Fibroblast of villous mesenchyme (primary cell): ENCODE data around the gene IL17RD. TPM values are rescaled to one million over a fixed set of nuclear protein-coding genes. Genes with fewer than 3 reads are reported as not detected.

Source experiments
- DNase-seq: peaks from one replicate; pipeline ENCODE4 v3.0.0-alpha.2; 2010; ENCODE audit warnings: low read depth
- H3K4me3 ChIP-seq: 2 replicates; pipeline ENCODE4 v1.5.1; 2011; ENCODE audit warnings: low read depth, mild to moderate bottlenecking, low read length
- total RNA-seq: library from RNA; depleted of rRNA; stranded (reverse); fragments of >200 nt; gene quantifications from 2 replicates; pipeline ENCODE4 v1.2.3, GENCODE V29; 2012
- TF ChIP-seq, protein P1 (sequence below): IDR thresholded peaks from 2 replicates; pipeline ENCODE4 v1.5.1; 2012; ENCODE audit warnings: low read depth, mild to moderate bottlenecking, low read length; ENCODE audit not compliant: insufficient read depth

The IL17RD gene
- total RNA-seq, 1 donor = 0.86 TPM

DNA sequence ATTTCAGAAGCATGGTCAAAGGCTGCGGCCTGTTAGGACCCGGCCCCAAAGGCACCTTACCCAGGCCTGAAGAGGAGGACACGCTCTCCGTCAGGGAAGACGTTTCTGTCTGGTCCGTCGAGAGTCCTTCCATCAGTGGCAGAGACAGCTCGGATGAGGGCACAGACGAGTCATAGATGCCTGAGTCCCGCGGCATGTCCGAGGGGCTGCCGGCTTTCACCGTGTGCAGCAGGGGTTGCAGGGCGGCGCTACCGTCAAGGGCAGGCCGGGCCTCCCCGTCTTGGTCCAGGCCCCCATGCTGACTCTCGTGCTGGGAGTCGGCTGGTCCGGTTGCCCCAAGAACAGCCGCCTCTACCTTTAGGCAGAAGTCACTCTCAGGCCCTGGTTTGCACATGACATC, 67.6 kb downstream of the IL17RD start:
- no peak for DNase-seq
- TF ChIP-seq, protein P1, sequence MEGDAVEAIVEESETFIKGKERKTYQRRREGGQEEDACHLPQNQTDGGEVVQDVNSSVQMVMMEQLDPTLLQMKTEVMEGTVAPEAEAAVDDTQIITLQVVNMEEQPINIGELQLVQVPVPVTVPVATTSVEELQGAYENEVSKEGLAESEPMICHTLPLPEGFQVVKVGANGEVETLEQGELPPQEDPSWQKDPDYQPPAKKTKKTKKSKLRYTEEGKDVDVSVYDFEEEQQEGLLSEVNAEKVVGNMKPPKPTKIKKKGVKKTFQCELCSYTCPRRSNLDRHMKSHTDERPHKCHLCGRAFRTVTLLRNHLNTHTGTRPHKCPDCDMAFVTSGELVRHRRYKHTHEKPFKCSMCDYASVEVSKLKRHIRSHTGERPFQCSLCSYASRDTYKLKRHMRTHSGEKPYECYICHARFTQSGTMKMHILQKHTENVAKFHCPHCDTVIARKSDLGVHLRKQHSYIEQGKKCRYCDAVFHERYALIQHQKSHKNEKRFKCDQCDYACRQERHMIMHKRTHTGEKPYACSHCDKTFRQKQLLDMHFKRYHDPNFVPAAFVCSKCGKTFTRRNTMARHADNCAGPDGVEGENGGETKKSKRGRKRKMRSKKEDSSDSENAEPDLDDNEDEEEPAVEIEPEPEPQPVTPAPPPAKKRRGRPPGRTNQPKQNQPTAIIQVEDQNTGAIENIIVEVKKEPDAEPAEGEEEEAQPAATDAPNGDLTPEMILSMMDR = no peak
- no peak overlapping the region for H3K4me3 ChIP-seq

DNA sequence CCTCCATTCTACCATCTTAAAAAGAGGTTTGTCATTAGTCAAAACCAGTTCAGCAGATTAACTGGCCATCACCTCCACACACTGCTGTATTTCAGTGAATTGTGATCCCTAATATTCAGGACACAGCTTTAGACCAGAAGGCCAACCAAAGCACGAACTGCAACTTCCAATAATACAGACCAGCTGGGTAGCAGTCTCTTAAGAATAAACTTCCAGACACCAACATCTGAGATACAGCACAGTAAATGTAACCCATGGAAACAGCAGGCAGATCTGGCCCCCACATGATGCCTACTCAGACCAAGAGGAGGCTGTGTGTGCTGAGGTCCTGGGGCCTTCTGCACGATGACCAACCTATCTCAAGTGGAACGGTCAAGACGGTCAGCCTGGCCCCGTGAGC, 69.8 kb downstream of the IL17RD start:
- DNase-seq = no peak
- TF ChIP-seq, protein P1 = no peak
- H3K4me3 ChIP-seq = no peak overlapping the region

DNA sequence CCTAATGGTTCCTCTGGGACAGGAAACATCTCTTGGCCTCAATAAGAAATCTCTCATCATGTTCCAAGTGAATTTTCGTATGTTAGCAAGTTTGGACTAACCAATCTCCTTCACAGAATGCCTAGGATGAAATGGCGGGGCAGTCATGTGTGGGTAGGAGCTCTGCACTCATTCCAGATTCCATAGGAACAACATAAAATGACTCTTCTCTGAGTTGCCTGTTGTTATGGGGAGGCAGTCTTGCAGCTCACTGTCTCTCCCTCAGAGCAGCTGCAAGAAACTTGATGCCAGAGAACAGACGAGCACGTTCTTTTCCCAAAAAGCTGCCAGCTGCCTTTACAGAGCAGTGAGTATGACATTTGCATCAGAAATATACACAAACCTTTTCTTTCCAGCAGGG, 70.6 kb downstream of the IL17RD start:
- no peak overlapping the region for H3K4me3 ChIP-seq
- TF ChIP-seq, protein P1 = no peak
- peak; percentile 14 for DNase-seq

DNA sequence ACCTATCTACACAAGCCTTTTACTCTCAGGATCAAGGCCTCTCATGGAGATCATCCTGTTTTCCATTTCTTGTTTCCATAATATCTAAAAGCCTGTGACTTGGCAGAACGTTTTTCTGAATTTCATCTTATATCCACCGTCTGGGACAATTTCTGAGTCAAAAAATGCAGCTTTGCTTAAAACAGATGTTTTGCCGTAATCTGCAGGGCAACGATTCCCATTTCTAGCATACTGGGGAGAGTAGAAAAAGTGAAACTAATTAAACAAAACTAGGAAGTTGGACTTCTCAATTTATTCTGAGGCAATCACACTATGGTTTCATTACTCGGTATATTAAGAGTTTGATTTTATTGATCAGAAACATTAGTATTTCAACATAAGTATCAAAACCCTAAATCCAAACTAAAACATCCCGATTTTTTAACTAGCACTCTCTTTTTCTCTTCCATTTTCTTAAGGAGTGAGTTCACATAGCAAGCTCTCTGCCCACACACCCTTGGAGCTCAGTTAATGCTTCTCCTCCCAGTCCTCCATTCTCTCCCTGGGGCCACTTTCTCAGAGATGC, 71.1 kb downstream of the IL17RD start:
- DNase-seq = no peak
- no peak overlapping the region for H3K4me3 ChIP-seq
- TF ChIP-seq, protein P1 = no peak

DNA sequence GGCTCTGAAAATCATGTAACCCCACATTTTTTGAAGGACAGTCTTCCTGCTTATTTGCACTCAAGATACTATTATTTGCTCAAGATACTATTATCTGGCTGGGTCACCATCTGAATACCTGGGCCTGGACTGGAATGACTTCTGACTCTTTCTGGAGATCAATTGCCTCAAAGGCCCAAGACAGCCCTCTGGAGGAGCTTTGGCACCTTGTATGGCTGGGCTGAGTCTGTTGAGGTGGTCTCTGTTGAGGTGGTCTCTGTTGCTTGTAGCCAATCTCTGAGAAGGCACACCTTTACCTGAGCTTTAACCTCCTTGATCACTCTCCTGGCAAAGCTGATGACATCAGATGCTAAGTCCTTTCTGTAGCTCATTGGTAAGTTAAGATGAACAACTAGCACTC, 71.7 kb downstream of the IL17RD start:
- H3K4me3 ChIP-seq = no peak overlapping the region
- DNase-seq = no peak
- TF ChIP-seq, protein P1 = no peak

DNA sequence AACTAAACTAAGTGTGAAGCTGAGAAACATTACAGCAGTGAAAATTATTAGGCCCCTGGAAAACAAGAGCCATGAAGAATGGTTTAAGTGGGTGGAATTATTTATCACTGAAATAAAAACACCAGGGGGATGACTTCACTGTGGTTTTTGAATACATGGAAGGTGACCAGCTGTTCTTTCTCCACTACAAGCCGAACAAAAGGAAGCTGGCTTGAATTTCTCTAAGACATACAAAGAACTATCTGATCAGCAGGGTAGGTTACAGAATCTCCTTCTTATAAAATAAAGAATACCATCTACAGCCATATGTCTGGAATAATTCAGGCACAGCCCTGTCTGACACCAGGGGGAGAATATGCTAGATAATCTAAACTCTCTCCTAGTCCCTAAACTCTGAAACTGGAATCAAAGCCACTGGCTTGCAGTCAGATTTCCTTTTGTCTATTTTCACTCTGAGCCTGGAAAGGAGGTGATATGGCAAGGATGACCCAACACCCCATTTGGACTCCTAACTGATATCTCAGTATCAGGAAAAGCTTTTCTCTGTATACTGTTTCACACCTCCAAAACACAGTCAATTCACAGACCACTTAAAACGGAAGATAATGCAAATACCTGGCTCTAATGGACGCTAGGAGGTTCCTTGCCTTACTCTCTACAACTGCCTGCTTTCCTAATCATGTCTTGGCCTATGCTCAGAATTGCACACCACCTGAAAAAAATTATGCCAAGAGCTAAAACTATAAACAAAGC, 73.5 kb downstream of the IL17RD start:
- DNase-seq = peak; percentile 37
- no peak overlapping the region for H3K4me3 ChIP-seq
- TF ChIP-seq, protein P1 = no peak
